GM12865 (cell line): ENCODE results near the gene VAT1.
"Not testable (repeated sequence)": the region's sequence is repeated elsewhere in the genome, so short reads cannot be mapped to it uniquely, and the experiment has no call there.

Source experiments
- DNase-seq: peaks from one replicate; pipeline ENCODE4 v3.0.0; 2010; ENCODE audit warnings: low read depth
- H3K4me3 ChIP-seq: 2 replicates; pipeline ENCODE4 v1.5.1; 2011; ENCODE audit warnings: mild to moderate bottlenecking, low read depth, low read length, control low read depth
- TF ChIP-seq, protein P1 (sequence below): IDR thresholded peaks from 2 replicates; pipeline ENCODE4 v1.5.1; 2011; ENCODE audit warnings: low read length, control low read depth, low read depth, inconsistent platforms; ENCODE audit not compliant: insufficient read depth; ENCODE audit errors: missing control alignments

The VAT1 gene

DNA sequence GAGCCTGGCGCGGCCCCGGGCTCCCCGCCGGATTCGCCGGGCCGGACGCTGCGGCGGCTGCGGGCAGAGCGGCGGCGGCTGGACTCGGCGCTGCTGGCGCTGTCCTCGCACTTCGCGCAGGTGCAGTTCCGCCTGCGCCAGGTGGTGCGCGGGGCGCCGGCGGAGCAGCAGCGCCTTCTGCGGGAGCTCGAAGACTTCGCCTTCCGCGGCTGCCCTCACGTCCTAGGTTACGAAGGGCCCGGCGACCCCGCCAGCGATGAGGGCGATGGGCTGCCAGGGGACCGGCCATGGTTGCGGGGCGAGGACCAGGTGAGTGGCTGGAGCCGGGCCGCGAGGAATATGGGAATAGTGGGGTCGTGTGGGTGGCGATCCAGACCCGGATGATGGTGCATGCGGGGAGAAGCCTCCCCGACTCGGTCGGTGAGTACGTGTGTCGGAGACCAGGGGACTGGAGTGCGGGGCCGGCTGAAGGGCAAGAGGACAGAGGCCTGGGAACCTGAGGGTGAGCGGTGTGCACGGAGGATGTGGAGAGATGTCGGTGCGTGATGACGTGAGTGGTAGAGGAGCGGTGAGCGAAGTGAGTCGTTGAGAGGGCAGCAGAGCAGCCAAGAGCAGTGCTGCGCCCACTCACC lies 41.3 kb downstream of the VAT1 start:
- TF ChIP-seq, protein P1, sequence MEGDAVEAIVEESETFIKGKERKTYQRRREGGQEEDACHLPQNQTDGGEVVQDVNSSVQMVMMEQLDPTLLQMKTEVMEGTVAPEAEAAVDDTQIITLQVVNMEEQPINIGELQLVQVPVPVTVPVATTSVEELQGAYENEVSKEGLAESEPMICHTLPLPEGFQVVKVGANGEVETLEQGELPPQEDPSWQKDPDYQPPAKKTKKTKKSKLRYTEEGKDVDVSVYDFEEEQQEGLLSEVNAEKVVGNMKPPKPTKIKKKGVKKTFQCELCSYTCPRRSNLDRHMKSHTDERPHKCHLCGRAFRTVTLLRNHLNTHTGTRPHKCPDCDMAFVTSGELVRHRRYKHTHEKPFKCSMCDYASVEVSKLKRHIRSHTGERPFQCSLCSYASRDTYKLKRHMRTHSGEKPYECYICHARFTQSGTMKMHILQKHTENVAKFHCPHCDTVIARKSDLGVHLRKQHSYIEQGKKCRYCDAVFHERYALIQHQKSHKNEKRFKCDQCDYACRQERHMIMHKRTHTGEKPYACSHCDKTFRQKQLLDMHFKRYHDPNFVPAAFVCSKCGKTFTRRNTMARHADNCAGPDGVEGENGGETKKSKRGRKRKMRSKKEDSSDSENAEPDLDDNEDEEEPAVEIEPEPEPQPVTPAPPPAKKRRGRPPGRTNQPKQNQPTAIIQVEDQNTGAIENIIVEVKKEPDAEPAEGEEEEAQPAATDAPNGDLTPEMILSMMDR, result peak; percentile 28
- DNase-seq, result peak; percentile 80
- H3K4me3 ChIP-seq, result peak overlapping the region; percentile 89

DNA sequence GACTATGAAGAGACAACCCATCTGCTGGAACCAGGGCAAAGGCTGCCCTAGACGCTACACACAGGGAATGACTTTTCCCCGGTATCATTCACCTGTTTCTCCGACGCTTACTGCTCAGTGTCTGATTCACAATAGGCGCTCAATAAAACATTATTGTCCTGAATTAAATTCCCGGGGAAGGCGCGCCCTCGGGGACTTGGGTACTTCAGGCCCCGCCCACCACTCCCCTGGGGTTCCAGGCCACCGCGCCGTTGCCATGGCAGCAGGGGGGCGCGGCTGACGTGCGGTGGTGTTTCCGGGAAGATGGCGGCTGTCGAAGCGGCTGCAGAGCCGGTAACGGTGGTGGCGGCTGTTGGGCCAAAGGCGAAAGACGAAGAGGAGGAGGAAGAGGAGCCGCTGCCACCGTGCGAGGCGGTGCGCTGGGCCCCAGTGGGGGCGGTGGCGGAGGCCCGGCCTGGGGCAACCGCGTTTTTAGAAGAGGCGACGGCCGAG lies 41.9 kb downstream of the VAT1 start, which contains the start of gene RUNDC1:
Gene RUNDC1 (plus strand): TSS at position 292 of the 492 bp plus-strand sequence. CDS start 12 bp downstream, at position 304.
- TF ChIP-seq, protein P1, result no peak
- peak; percentile 94 for DNase-seq
- peak within 1 kb of the TSS; percentile 89 for H3K4me3 ChIP-seq

DNA sequence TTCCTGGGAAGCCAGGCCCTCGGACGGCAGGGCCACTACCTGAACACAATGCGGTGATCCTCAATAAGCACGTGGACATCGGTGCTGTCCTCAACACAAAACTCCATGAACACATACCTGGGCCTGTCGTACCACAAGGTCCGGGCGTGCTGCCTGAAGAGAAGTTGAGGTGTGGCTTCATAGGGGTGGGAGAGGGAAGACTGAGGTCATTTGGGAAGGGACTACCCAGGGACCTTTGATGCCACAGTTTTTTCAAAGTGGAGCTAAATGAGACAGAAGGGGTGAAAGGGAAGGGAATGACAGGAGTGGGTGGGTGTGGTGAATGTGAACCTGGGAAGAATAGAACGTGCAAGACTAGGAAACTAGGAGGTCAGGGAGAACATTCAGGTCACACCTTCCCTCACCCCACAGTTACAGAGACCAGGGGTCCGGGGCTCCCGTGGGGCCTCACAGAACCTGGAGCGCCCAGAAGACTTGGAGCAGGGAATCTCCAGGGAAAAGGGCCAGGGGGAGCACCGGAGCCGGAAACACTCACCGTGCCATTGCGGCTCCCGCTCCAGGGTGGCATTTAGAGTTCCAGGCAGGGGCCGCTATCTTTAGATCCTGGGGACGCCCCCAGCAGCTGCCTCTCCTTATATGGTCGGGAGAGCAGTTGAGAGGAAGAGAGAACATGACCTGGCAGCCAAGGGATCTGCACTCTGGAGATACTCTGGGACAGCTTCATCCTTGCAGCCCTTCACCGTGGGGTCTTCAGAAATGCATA lies 42.5 kb downstream of the VAT1 start, which contains the start of gene PTGES3L:
Gene PTGES3L (minus strand): TSS at position 570 of the 763 bp plus-strand sequence. CDS start 27 bp downstream, at position 543.
- peak within 1 kb of the TSS; percentile 89 for H3K4me3 ChIP-seq
- peak; percentile 52 for DNase-seq

DNA sequence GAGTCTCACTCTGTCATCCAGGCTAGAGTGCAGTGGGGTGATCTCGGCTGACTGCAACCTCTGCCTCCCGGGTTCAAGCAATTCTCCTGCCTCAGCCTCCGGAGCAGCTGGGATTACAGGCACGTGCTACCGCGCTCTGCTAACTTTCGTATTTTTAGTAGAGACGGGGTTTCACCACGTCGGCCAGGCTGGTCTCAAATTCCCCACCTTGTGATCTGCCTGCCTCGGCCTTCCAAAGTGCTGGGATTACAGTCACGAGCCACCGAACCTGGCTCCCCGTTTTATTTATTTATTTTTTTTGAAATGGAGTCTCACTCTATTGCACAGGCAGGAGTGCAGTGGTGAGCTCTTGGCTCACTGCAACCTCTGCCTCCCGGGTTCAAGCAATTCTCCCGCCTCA lies 46.5 kb downstream of the VAT1 start:
- not testable (repeated sequence) for H3K4me3 ChIP-seq, DNase-seq

More for the DNA sequence above, 42.5 kb downstream of the VAT1 start, which contains the start of gene PTGES3L:
- TF ChIP-seq, protein P1, result no peak

DNA sequence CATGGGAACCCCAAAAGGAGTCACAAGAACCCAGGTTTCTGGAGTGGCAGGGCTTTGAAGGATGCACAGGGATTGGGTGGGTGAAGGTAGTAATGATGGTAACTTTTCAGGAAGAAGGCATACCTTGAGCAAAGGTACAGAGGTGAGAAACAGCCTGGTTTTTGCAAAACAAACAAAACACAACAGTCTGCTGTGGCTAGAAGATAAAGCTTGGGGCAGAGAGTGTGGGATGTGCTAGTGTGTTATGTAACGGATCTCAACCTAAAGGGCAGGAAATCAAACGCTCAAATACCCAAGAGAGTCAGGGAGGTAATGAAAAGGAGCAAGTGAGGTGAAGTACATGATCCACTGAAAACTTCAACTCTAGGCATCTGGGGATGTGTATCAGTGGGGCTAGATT lies 46.9 kb downstream of the VAT1 start:
- no peak overlapping the region for H3K4me3 ChIP-seq
- DNase-seq, result no peak
- TF ChIP-seq, protein P1, result no peak

DNA sequence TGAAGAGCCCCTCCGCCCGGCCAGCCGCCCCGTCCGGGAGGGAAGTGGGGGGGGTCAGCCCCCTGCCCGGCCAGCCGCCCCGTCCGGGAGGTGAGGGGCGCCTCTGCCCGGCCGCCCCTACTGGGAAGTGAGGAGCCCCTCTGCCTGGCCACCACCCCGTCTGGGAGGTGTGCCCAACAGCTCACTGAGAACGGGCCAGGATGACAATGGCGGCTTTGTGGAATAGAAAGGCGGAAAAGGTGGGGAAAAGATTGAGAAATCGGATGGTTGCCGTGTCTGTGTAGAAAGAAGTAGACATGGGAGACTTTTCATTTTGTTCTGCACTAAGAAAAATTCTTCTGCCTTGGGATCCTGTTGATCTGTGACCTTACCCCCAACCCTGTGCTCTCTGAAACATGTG lies 48.9 kb downstream of the VAT1 start:
- not testable (repeated sequence) for DNase-seq, H3K4me3 ChIP-seq

DNA sequence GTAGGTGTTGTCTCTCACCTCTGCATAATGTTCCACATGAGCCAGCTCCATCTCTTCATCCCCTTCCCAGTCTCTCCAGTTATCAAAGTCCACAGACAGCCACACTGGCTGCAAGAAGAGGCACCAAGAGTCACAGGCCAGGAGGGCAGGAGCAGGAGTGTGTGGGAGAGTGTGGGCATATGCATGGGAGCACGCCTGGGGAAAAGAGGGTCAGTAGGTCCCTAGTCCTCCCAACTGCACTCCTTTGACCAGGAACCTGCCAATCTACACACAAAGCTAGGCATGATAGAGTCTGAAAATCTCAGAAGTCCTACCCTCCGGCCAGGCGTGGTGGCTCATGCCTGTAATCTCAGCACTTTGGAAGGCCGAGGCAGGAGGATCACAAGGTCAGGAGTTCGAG lies 50.6 kb downstream of the VAT1 start:
- TF ChIP-seq, protein P1, result no peak
- DNase-seq, result no peak
- no peak overlapping the region for H3K4me3 ChIP-seq
